ENCODE results near the gene MRPS18B. TPM values are rescaled to one million over a fixed set of nuclear protein-coding genes. Genes with fewer than 3 reads are reported as not detected.

MRPS18B gene
- total and polyA plus RNA-seq, 2 donors (not counting 1 experiment from before 2014, with no cell fraction given), result 35.9 to 38.8 TPM

- intact Hi-C loops (cut with micrococcal nuclease), result no loop called here
- Histone ChIP-seq H2AFZ (ENCODE audit: insufficient read depth, low read depth, low read length, poor library complexity, severe bottlenecking) (no peak overlapping the region), H3K27ac (ENCODE audit: low read length in 2 of 2) (no peak overlapping the region), H3K4me1 (ENCODE audit: control insufficient read depth in 2 of 2, insufficient read depth in 2 of 2, low read length in 2 of 2) (peaks cover 0 to 6% of the 10 kb centered on the region in 2 donors), H3K9me3 (ENCODE audit: control extremely low read depth in 1 of 3, control insufficient read depth in 2 of 3, insufficient read depth in 1 of 3, low read length in 2 of 3) (no peaks in the 10 kb centered on the region), H3K4me2 (replicated peaks; ENCODE audit: low read depth, low read length, poor library complexity, severe bottlenecking) (no peak overlapping the region), H3K79me2 (ENCODE audit: control insufficient read depth, insufficient read depth, low read length) (peaks cover 14% of the 10 kb centered on the region), H3K4me3 (ENCODE audit: control extremely low read depth in 1 of 5, extremely low read depth in 1 of 5, insufficient read depth in 1 of 5, low read depth in 2 of 5, low read length in 4 of 5) (no peak overlapping the region), H3K27me3 (replicated peaks in 1 of 4; ENCODE audit: control extremely low read depth in 1 of 4, control insufficient read depth in 3 of 4, insufficient read depth in 4 of 4, low read length in 3 of 4) (no peaks in the 10 kb centered on the region), H4K20me1 (ENCODE audit: control insufficient read depth, insufficient read depth, low read length, poor library complexity, severe bottlenecking) (peaks cover 40% of the 10 kb centered on the region), H3K9ac (ENCODE audit: low read length) (no peak overlapping the region), H3K36me3 (replicated peaks in 1 of 2; ENCODE audit: control extremely low read depth in 1 of 2, control insufficient read depth in 1 of 2, extremely low read depth in 1 of 2, insufficient read depth in 2 of 2, low read length in 1 of 2) (peaks cover 6 to 61% of the 10 kb centered on the region in 2 experiments)
- H3K4me1 Mint-ChIP-seq, result peaks cover 7% of the 10 kb centered on the region
- no peak for ATAC-seq (ENCODE audit: low read depth)
- 63% methylated on average over 3 of the region's 6 CpGs for WGBS (ENCODE audit: insufficient coverage)
- DNase-seq, result no peak
- H3K27me3 Mint-ChIP-seq, result no peaks in the 10 kb centered on the region
- TF ChIP-seq, protein P1, sequence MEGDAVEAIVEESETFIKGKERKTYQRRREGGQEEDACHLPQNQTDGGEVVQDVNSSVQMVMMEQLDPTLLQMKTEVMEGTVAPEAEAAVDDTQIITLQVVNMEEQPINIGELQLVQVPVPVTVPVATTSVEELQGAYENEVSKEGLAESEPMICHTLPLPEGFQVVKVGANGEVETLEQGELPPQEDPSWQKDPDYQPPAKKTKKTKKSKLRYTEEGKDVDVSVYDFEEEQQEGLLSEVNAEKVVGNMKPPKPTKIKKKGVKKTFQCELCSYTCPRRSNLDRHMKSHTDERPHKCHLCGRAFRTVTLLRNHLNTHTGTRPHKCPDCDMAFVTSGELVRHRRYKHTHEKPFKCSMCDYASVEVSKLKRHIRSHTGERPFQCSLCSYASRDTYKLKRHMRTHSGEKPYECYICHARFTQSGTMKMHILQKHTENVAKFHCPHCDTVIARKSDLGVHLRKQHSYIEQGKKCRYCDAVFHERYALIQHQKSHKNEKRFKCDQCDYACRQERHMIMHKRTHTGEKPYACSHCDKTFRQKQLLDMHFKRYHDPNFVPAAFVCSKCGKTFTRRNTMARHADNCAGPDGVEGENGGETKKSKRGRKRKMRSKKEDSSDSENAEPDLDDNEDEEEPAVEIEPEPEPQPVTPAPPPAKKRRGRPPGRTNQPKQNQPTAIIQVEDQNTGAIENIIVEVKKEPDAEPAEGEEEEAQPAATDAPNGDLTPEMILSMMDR (IDR thresholded peaks at IDR 0.05), result no peak
- no peak for TF ChIP-seq EZH2 (IDR thresholded peaks at IDR 0.05; ENCODE audit: borderline replicate concordance, insufficient read depth, low read depth, low read length, poor library complexity, severe bottlenecking)
- H3K9me3 Mint-ChIP-seq (ENCODE audit: insufficient read depth), result no peaks in the 10 kb centered on the region
- CTCF ChIA-PET, result interaction anchor here (1.0 to 12.2 kb wide), 5 partner anchors 10 to 129 kb away, joined by 3 to 295 read pairs (median 7); no protein-coding TSS in a partner anchor
- H3K27ac Mint-ChIP-seq, result no peak overlapping the region
- POLR2A ChIA-PET, result interaction anchor here (1.1 kb wide), 1 partner anchor 13 kb away, joined by 5 read pairs; no protein-coding TSS in a partner anchor
- no peak overlapping the region for H3K4me3 Mint-ChIP-seq
These were observed 16.2 kb upstream of the MRPS18B start for GRCh38 chr6:30601436-30601814.

- H4K20me1 ChIP-seq (ENCODE audit: control insufficient read depth, insufficient read depth, low read length, poor library complexity, severe bottlenecking), result peaks cover 43% of the 10 kb centered on the region
- Mint-ChIP-seq H3K27me3 (no peaks in the 10 kb centered on the region), H3K4me3 (no peak overlapping the region), H3K27ac (no peak overlapping the region), H3K4me1 (peaks cover 10% of the 10 kb centered on the region), H3K9me3 (ENCODE audit: insufficient read depth) (no peaks in the 10 kb centered on the region)
- no peak overlapping the region for H3K4me2 ChIP-seq (replicated peaks; ENCODE audit: low read depth, low read length, poor library complexity, severe bottlenecking)
- no peak overlapping the region for H2AFZ ChIP-seq (ENCODE audit: insufficient read depth, low read depth, low read length, poor library complexity, severe bottlenecking)
- no peak overlapping the region for H3K27ac ChIP-seq (ENCODE audit: low read length in 2 of 2)
- no peaks in the 10 kb centered on the region for H3K9me3 ChIP-seq (ENCODE audit: control extremely low read depth in 1 of 3, control insufficient read depth in 2 of 3, insufficient read depth in 1 of 3, low read length in 2 of 3)
- H3K4me3 ChIP-seq (ENCODE audit: control extremely low read depth in 1 of 5, extremely low read depth in 1 of 5, insufficient read depth in 1 of 5, low read depth in 2 of 5, low read length in 4 of 5), result no peak overlapping the region
- CTCF ChIA-PET, result interaction anchor here (1.0 to 12.2 kb wide), 5 partner anchors 10 to 129 kb away, joined by 3 to 295 read pairs (median 7); no protein-coding TSS in a partner anchor
- no peak for ATAC-seq (ENCODE audit: low read depth)
- H3K4me1 ChIP-seq (ENCODE audit: control insufficient read depth in 2 of 2, insufficient read depth in 2 of 2, low read length in 2 of 2), result peaks cover 0 to 6% of the 10 kb centered on the region in 2 donors
- peaks cover 6 to 67% of the 10 kb centered on the region in 2 experiments for H3K36me3 ChIP-seq (replicated peaks in 1 of 2; ENCODE audit: control extremely low read depth in 1 of 2, control insufficient read depth in 1 of 2, extremely low read depth in 1 of 2, insufficient read depth in 2 of 2, low read length in 1 of 2)
- WGBS (ENCODE audit: insufficient coverage), result 97% methylated on average over 25 of the region's 39 CpGs
- no peak for DNase-seq
- H3K9ac ChIP-seq (ENCODE audit: low read length), result no peak overlapping the region
- POLR2A ChIA-PET, result interaction anchor here (1.1 kb wide), 1 partner anchor 13 kb away, joined by 5 read pairs; no protein-coding TSS in a partner anchor
- H3K79me2 ChIP-seq (ENCODE audit: control insufficient read depth, insufficient read depth, low read length), result peaks cover 19% of the 10 kb centered on the region
- TF ChIP-seq, protein P1 (IDR thresholded peaks at IDR 0.05), result no peak
- no peak for TF ChIP-seq EZH2 (IDR thresholded peaks at IDR 0.05; ENCODE audit: borderline replicate concordance, insufficient read depth, low read depth, low read length, poor library complexity, severe bottlenecking)
- H3K27me3 ChIP-seq (replicated peaks in 1 of 4; ENCODE audit: control extremely low read depth in 1 of 4, control insufficient read depth in 3 of 4, insufficient read depth in 4 of 4, low read length in 3 of 4), result no peaks in the 10 kb centered on the region
- intact Hi-C loops (cut with micrococcal nuclease), result no loop called here
These were observed 15.6 kb upstream of the MRPS18B start for GRCh38 chr6:30601815-30602641.
